ENCODE data around the gene LST1.

The LST1 gene

GRCh38 chr6:31586008-31586407 is at the start of gene LST1:
LST1 (plus strand) TSS chr6:31586277; CDS start chr6:31587300, 1,023 bp downstream.
- H3K4me3 ChIP-seq (ENCODE audit: low read depth, low read length): peak within 1 kb of the TSS; percentile 52
- no peak for DNase-seq (ENCODE audit: low read depth)
- TF ChIP-seq, protein P1, sequence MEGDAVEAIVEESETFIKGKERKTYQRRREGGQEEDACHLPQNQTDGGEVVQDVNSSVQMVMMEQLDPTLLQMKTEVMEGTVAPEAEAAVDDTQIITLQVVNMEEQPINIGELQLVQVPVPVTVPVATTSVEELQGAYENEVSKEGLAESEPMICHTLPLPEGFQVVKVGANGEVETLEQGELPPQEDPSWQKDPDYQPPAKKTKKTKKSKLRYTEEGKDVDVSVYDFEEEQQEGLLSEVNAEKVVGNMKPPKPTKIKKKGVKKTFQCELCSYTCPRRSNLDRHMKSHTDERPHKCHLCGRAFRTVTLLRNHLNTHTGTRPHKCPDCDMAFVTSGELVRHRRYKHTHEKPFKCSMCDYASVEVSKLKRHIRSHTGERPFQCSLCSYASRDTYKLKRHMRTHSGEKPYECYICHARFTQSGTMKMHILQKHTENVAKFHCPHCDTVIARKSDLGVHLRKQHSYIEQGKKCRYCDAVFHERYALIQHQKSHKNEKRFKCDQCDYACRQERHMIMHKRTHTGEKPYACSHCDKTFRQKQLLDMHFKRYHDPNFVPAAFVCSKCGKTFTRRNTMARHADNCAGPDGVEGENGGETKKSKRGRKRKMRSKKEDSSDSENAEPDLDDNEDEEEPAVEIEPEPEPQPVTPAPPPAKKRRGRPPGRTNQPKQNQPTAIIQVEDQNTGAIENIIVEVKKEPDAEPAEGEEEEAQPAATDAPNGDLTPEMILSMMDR (IDR thresholded peaks at IDR 0.05; ENCODE audit: insufficient read depth, low read depth, low read length, missing control alignments): no peak

GRCh38 chr6:31538805-31539400 is 47.2 kb upstream of the LST1 start:
- H3K4me3 ChIP-seq (ENCODE audit: low read depth, low read length): peak overlapping the region; percentile 84

GRCh38 chr6:31540640-31541039 is 45.4 kb upstream of the LST1 start:
- TF ChIP-seq, protein P1 (IDR thresholded peaks at IDR 0.05; ENCODE audit: insufficient read depth, low read depth, low read length, missing control alignments): no peak
- peak overlapping the region; percentile 84 for H3K4me3 ChIP-seq (ENCODE audit: low read depth, low read length)
- no peak for DNase-seq (ENCODE audit: low read depth)

More at GRCh38 chr6:31538805-31539400, 47.2 kb upstream of the LST1 start:
- TF ChIP-seq, protein P1 (IDR thresholded peaks at IDR 0.05; ENCODE audit: insufficient read depth, low read depth, low read length, missing control alignments): no peak
- DNase-seq (ENCODE audit: low read depth): no peak

DNA sequence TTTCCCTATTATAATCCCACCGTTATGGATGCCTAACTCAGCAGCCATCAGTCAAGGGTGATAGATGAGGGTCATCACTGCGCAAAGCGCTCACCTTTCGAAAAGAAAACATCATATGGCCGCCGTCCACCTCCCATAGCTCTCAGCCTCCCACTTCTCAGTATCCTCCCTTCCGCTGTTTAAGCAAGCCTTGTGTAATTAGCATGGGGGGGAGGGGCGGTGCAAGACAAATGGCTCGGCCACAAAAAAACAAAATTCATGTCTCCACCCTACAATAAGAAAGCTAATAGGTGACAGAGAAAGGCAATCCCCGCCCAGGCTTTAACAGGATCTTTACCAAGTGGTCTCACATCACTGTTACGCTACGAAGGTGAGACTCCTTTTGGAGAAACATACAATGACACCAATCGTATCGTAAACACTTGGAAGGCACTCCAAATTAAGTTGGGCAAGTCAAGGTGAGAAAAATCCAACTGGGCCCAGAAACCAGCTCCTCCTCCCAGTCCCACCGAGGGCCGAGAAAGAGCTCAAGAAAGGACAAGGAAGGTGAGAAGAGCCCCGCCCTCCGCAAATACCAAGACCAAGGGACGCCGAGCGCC is 44.9 kb upstream of the LST1 start:
- TF ChIP-seq, protein P1 (IDR thresholded peaks at IDR 0.05; ENCODE audit: insufficient read depth, low read depth, low read length, missing control alignments): no peak
- DNase-seq (ENCODE audit: low read depth): peak; percentile 82

DNA sequence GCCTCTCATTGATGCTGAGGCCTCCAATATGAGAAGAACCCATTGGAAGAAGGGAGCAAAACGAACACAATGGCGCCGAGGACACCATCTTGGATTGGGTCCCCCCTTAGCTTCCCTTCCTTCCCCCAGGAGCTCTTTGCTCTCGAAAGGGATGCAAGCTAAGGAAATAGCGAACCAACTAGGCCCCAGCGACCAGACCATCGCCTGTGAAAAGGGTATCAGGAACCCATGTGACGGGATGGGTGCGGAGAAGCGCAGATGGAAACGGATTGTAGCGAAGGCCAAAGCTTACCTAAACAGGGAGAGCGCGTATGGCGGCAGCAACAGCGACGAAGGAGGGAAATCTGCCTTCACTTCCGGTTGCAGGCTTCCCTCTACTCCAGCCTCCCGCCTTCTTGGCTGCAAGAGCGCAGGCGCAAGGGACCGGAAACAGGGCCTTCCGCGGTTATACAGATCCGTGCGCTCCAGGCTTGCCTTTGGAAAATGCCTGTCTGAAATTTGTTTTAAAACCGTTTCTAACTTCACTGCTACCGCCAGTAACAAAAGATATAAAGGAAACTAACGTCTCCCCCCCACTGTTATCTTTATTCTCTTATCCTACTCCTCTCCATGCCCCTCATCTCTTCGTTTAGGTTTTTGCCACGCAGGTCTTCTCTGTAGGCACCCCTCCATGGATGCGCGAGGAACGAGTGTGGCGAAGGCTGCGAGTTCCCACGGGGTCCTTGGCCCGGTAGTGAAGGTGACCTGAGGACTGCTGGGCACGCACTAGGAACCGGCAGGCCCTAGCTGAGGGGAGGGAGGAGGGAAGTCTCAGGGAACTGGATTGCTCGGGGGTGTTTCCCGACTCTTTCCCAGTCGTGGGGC is 44.2 kb upstream of the LST1 start, which contains the start of gene DDX39B:
Gene DDX39B (minus strand): TSS at position 346 of the 864 bp plus-strand sequence. CDS start 1,471 bp downstream, outside the sequence.
- DNase-seq (ENCODE audit: low read depth): peak; percentile 98
- H3K4me3 ChIP-seq (ENCODE audit: low read depth, low read length): peak within 1 kb of the TSS; percentile 84
- TF ChIP-seq, protein P1 (IDR thresholded peaks at IDR 0.05; ENCODE audit: insufficient read depth, low read depth, low read length, missing control alignments): no peak

More for the DNA sequence above, 44.9 kb upstream of the LST1 start:
- peak overlapping the region; percentile 84 for H3K4me3 ChIP-seq (ENCODE audit: low read depth, low read length)

DNA sequence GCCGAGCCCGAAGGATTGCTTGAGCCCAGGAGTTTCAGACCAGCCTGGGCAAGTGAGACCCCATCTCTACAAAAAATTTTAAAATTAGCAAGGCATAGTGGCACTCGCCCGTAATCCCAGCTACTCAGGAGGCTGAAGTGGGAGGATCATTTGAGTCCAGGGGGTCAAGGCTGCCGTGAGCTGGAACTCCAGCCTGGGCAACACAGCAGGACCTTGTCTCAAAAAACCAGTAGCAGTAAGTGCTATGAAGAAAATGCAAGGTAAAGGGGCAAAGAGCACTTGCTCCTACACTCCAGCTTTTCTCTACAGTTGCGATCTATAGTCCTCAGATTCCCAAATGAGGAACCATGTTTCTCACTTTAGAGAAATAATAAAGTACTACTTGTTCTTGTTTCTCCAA is 42.4 kb upstream of the LST1 start:
- no peak for DNase-seq (ENCODE audit: low read depth)
- H3K4me3 ChIP-seq (ENCODE audit: low read depth, low read length): no peak overlapping the region
- TF ChIP-seq, protein P1 (IDR thresholded peaks at IDR 0.05; ENCODE audit: insufficient read depth, low read depth, low read length, missing control alignments): no peak

Measured in GM12865 (cell line).